WERI-Rb-1 (cell line): ENCODE results near the gene ADRA2C.

Source experiments
- DNase-seq: peaks from one replicate; pipeline ENCODE4 v3.0.0-alpha.2; 2020
- H3K27ac ChIP-seq: fragments of 250-450 bp; sonication (Bioruptor Pico); 2 replicates; pipeline ENCODE4 v1.5.1; 2020; ENCODE audit warnings: mild to moderate bottlenecking, moderate library complexity
- H3K27me3 ChIP-seq: fragments of 250-450 bp; sonication (Bioruptor Pico); 2 replicates; pipeline ENCODE4 v1.5.1; 2021; ENCODE audit warnings: mild to moderate bottlenecking, low read depth, moderate library complexity; ENCODE audit not compliant: insufficient read depth, severe bottlenecking
- H3K36me3 ChIP-seq: fragments of 250-450 bp; sonication (Bioruptor Pico); 2 replicates; pipeline ENCODE4 v1.5.1; 2020; ENCODE audit warnings: mild to moderate bottlenecking, moderate library complexity
- H3K4me3 ChIP-seq: 2 replicates; pipeline ENCODE4 v1.5.1; 2011; ENCODE audit warnings: low read depth, mild to moderate bottlenecking, control low read depth, low read length
- H3K9me3 ChIP-seq: fragments of 250-450 bp; sonication (Bioruptor Pico); 2 replicates; pipeline ENCODE4 v1.5.1; 2021; ENCODE audit warnings: mild to moderate bottlenecking, moderate library complexity; ENCODE audit not compliant: severe bottlenecking
- CTCF ChIP-seq: IDR thresholded peaks from 2 replicates; pipeline ENCODE4 v1.5.1; 2011; ENCODE audit warnings: low read depth, mild to moderate bottlenecking, control low read depth, inconsistent platforms, low read length

The ADRA2C gene

GRCh38 chr4:3749081-3749480, 17.1 kb upstream of the ADRA2C start:
- no peak for TF ChIP-seq CTCF
- Histone ChIP-seq H3K36me3 (no peaks in the 10 kb centered on the region), H3K27ac (no peak overlapping the region), H3K4me3 (no peak overlapping the region), H3K9me3 (no peaks in the 10 kb centered on the region), H3K27me3 (no peaks in the 10 kb centered on the region)
- DNase-seq = no peak

GRCh38 chr4:3750334-3750733, 15.9 kb upstream of the ADRA2C start:
- Histone ChIP-seq H3K4me3 (no peak overlapping the region), H3K36me3 (no peaks in the 10 kb centered on the region), H3K27me3 (no peaks in the 10 kb centered on the region), H3K27ac (no peak overlapping the region), H3K9me3 (no peaks in the 10 kb centered on the region)
- TF ChIP-seq CTCF = no peak
- DNase-seq = no peak

- H3K9me3 ChIP-seq = no peaks in the 10 kb centered on the region
- H3K27ac ChIP-seq = no peak overlapping the region
- no peaks in the 10 kb centered on the region for H3K27me3 ChIP-seq
- no peak overlapping the region for H3K4me3 ChIP-seq
- TF ChIP-seq CTCF = no peak
- no peak for DNase-seq
- H3K36me3 ChIP-seq = no peaks in the 10 kb centered on the region
Measured at GRCh38 chr4:3752022-3752421, 14.2 kb upstream of the ADRA2C start.

- no peaks in the 10 kb centered on the region for H3K36me3 ChIP-seq
- no peaks in the 10 kb centered on the region for H3K27me3 ChIP-seq
- H3K27ac ChIP-seq = no peak overlapping the region
- no peaks in the 10 kb centered on the region for H3K9me3 ChIP-seq
- no peak for TF ChIP-seq CTCF
- H3K4me3 ChIP-seq = no peak overlapping the region
- no peak for DNase-seq
Measured at GRCh38 chr4:3753726-3754412, 12.3 kb upstream of the ADRA2C start.

- no peak overlapping the region for H3K27ac ChIP-seq
- H3K4me3 ChIP-seq = no peak overlapping the region
- peaks cover 4% of the 10 kb centered on the region for H3K9me3 ChIP-seq
- no peaks in the 10 kb centered on the region for H3K27me3 ChIP-seq
- H3K36me3 ChIP-seq = no peaks in the 10 kb centered on the region
- no peak for TF ChIP-seq CTCF
- peak; percentile 46 for DNase-seq
Measured at GRCh38 chr4:3756343-3757059, 9.7 kb upstream of the ADRA2C start.

GRCh38 chr4:3759236-3759635, 6.9 kb upstream of the ADRA2C start:
- Histone ChIP-seq H3K9me3 (peaks cover 4% of the 10 kb centered on the region), H3K4me3 (no peak overlapping the region), H3K36me3 (no peaks in the 10 kb centered on the region), H3K27me3 (no peaks in the 10 kb centered on the region), H3K27ac (no peak overlapping the region)
- TF ChIP-seq CTCF = no peak
- no peak for DNase-seq
